Measurements from ENCODE around the gene GBF1.

Gene GBF1

DNA sequence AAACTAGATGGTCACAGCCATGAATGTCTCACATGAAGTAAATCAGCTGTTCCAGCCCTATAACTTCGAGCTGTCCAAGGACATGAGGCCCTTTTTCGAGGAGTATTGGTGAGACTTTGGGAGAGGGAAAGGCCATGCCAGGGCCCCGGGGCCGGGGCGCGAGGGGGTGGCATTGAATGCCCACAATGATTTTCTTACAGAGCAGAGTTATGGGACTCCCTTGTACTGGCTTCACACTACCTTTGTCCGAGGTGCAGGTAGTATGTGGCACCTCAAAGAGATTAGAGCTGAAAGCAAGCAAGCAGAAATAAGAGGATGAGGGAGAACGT lies 18.8 kb upstream of the GBF1 start:
- TF ChIP-seq, protein P1, sequence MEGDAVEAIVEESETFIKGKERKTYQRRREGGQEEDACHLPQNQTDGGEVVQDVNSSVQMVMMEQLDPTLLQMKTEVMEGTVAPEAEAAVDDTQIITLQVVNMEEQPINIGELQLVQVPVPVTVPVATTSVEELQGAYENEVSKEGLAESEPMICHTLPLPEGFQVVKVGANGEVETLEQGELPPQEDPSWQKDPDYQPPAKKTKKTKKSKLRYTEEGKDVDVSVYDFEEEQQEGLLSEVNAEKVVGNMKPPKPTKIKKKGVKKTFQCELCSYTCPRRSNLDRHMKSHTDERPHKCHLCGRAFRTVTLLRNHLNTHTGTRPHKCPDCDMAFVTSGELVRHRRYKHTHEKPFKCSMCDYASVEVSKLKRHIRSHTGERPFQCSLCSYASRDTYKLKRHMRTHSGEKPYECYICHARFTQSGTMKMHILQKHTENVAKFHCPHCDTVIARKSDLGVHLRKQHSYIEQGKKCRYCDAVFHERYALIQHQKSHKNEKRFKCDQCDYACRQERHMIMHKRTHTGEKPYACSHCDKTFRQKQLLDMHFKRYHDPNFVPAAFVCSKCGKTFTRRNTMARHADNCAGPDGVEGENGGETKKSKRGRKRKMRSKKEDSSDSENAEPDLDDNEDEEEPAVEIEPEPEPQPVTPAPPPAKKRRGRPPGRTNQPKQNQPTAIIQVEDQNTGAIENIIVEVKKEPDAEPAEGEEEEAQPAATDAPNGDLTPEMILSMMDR (IDR thresholded peaks at IDR 0.05; ENCODE audit: low read depth, low read length), result no peak
- H3K4me3 ChIP-seq (replicated peaks in 1 of 2; ENCODE audit: low read depth in 2 of 2, low read length in 2 of 2), result peak overlapping the region in 1 of 2 donors; percentile 36

DNA sequence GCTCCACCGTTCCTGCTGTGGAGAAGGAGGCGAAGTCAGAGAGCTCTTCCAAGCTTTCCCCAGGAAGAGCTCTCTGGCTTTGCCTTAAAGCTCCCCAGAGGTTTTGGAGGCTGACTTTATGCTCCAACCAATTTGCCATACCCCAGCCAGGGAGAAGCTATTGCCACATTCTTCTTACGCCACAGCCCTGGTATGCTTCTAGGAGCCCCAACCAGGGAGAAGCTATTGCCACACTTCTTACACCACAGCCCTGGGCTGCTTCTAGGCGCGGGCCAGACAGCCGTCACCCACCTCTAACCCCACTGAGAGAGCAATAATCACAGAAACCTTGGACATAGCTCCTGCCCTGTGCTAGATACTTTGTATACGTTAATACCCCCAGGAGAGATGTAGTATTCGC lies 18.3 kb upstream of the GBF1 start:
- DNase-seq (ENCODE audit: low read depth in 2 of 2), result peak; percentile 79 to 86
- TF ChIP-seq, protein P1 (IDR thresholded peaks at IDR 0.05; ENCODE audit: low read depth, low read length), result no peak
- H3K4me3 ChIP-seq (replicated peaks in 1 of 2; ENCODE audit: low read depth in 2 of 2, low read length in 2 of 2), result no peak overlapping the region

More for the DNA sequence above, 18.8 kb upstream of the GBF1 start:
- DNase-seq (ENCODE audit: low read depth in 2 of 2), result no peak

GRCh38 chr10:102229810-102230263 lies 15.5 kb upstream of the GBF1 start:
- peak; percentile 77 to 84 for DNase-seq (ENCODE audit: low read depth in 2 of 2)
- TF ChIP-seq, protein P1 (IDR thresholded peaks at IDR 0.05; ENCODE audit: low read depth, low read length), result peak; percentile 99
- H3K4me3 ChIP-seq (replicated peaks in 1 of 2; ENCODE audit: low read depth in 2 of 2, low read length in 2 of 2), result peak overlapping the region; percentile 25 to 48

- H3K4me3 ChIP-seq (replicated peaks in 1 of 2; ENCODE audit: low read depth in 2 of 2, low read length in 2 of 2), result peak overlapping the region; percentile 39 to 48
- DNase-seq (ENCODE audit: low read depth in 2 of 2), result peak; percentile 60 to 73
- TF ChIP-seq, protein P1 (IDR thresholded peaks at IDR 0.05; ENCODE audit: low read depth, low read length), result no peak
Observed at GRCh38 chr10:102230264-102230860, 15.0 kb upstream of the GBF1 start.

DNA sequence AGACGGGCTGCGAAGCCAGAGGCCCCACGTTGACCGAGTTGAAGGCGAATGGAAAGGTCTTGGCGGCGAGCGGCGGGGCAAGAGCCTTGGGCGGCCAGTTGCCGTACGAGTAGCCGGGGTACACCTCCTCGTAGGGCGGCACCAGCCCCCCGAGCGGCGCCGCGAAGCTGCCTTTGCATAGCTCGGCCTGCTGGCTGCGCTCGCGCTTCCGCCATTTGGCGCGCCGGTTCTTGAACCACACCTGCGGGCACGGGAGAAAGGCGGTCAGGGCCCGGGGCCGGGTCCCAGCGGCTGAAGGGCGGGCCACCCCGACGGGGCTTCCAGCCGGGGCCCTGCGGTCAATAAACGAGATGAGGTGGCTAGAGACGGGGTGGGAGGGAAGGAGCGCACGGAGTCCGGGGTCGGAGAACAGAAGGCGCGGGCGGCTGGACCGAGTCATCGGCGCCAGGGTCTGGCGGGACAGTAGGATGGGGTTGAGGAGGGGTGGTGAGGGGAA lies 14.4 kb upstream of the GBF1 start:
- peak overlapping the region; percentile 39 to 48 for H3K4me3 ChIP-seq (replicated peaks in 1 of 2; ENCODE audit: low read depth in 2 of 2, low read length in 2 of 2)
- TF ChIP-seq, protein P1 (IDR thresholded peaks at IDR 0.05; ENCODE audit: low read depth, low read length), result peak; percentile 40
- peak; percentile 28 to 38 for DNase-seq (ENCODE audit: low read depth in 2 of 2)

DNA sequence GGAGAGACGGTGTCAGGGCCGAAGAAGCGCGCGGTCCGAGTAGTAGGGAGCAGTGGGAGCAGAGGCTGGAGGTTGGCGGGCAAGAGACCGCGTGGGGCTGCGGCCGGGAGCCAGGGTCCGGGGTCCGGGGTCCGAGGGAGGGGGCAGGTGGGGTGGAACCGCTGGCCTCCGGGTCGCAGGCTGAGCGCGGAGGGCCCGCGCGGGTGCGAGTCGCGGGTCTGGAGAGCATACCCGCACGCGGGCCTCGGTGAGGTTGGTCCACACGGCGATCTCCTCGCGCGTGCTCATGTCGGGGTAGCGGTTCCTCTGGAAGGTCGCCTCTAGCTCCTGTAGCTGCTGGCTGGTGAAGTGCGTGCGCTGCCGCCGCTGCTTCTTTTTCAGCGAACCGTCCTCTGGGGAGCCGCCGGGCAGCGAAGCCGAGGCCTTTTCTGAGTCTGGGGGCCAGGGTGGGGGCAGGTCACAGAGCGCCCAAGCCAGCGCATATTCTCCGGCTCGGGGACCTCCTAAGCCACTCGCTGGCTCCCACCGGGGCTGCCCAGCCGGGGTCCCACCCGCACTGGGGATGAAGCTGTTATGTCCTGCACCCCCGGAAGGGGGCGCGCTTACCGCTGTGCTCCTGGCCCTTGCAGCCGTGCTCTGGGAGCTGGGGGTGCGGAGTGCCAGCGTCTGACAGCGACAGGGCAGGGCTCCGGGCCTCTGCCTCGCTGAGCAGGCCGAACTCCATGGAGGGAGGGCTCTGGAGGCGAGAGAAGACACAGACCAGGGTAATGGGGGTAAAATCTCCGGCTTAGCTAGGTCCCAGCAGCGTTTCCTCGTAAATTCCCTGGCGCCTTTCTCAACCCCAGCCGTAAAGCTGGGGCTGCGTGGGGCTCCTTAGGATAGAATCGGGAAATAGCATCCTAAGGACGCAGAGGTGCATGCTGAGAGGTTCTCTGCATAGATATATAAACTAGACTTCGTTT lies 13.7 kb upstream of the GBF1 start:
- peak overlapping the region; percentile 39 to 48 for H3K4me3 ChIP-seq (replicated peaks in 1 of 2; ENCODE audit: low read depth in 2 of 2, low read length in 2 of 2)
- TF ChIP-seq, protein P1 (IDR thresholded peaks at IDR 0.05; ENCODE audit: low read depth, low read length), result peak; percentile 79
- peak in 1 of 2 donors; percentile 31 for DNase-seq (ENCODE audit: low read depth in 2 of 2)
